HAP-1 (cell line): ENCODE data around the gene HOXC6.
A peak's percentile ranks its signal among the peaks of the same experiment; 100 is the strongest.

Source experiments
- DNase-seq, 2 experiments: peaks; one replicate each; pipeline ENCODE4 v3.0.0-alpha.2; 2016 to 2020; ENCODE audit warnings: low spot score in 2 of 2
- H3K27me3 ChIP-seq: fragments of 250-450 bp; sonication (Bioruptor Pico); 2 replicates; pipeline ENCODE4 v1.5.1; 2020; ENCODE audit warnings: low read depth, mild to moderate bottlenecking, moderate library complexity
- H3K36me3 ChIP-seq: fragments of 250-450 bp; sonication (Bioruptor Pico); replicated peaks from 2 replicates; pipeline ENCODE4 v1.5.1; 2020; ENCODE audit warnings: mild to moderate bottlenecking
- H3K4me1 ChIP-seq: fragments of 250-450 bp; sonication (Bioruptor Pico); 2 replicates; pipeline ENCODE4 v1.5.1; 2020; ENCODE audit warnings: mild to moderate bottlenecking
- H3K4me3 ChIP-seq: fragments of 250-450 bp; sonication (Bioruptor Pico); 2 replicates; pipeline ENCODE4 v1.5.1; 2020; ENCODE audit warnings: mild to moderate bottlenecking, moderate library complexity
- H3K9me3 ChIP-seq: fragments of 250-450 bp; sonication (Bioruptor Pico); 2 replicates; pipeline ENCODE4 v1.5.1; 2020; ENCODE audit warnings: mild to moderate bottlenecking, moderate library complexity
- in situ Hi-C: fragments of 300-500 bp; cut with MboI; formaldehyde crosslinking; loops from 3 replicates; pipeline ENCODE4 v1.14.3; 2020; ENCODE audit warnings: low sequenced_read_pairs, inconsistent platforms, mixed read lengths

Gene HOXC6

DNA sequence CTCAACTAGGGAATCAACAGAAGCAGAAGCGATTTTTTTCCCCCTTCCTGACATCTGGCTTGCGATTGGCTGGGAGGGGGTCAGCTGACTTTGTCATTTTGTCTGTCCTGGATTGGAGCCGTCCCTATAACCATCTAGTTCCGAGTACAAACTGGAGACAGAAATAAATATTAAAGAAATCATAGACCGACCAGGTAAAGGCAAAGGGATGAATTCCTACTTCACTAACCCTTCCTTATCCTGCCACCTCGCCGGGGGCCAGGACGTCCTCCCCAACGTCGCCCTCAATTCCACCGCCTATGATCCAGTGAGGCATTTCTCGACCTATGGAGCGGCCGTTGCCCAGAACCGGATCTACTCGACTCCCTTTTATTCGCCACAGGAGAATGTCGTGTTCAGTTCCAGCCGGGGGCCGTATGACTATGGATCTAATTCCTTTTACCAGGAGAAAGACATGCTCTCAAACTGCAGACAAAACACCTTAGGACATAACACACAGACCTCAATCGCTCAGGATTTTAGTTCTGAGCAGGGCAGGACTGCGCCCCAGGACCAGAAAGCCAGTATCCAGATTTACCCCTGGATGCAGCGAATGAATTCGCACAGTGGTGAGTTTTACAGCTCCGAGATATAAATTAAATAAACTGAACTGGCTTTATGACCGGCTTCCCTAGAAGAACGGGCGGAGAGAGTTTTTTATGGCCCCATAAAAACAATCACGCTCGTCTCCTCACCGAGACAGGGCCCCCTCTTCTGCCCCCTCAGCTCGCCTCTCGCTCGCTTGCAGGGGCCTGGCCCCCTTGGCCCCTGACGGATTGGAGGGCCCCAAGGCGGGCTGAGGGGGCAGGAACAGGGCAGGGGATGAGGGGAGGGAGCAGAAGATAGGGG, at the start of gene HOXC6:
TSS of gene HOXC6 (plus strand) at position 127 of the 888 bp plus-strand sequence. CDS start at position 209, 82 bp downstream.
- peak in 1 of 2 experiments; percentile 64 for DNase-seq
- Histone ChIP-seq H3K27me3 (no peaks in the 10 kb centered on the region), H3K9me3 (no peaks in the 10 kb centered on the region), H3K36me3 (no peaks in the 10 kb centered on the region), H3K4me1 (peaks cover 10% of the 10 kb centered on the region), H3K4me3 (peak within 1 kb of the TSS; percentile 21)
- in situ Hi-C loops, result no loop called here

DNA sequence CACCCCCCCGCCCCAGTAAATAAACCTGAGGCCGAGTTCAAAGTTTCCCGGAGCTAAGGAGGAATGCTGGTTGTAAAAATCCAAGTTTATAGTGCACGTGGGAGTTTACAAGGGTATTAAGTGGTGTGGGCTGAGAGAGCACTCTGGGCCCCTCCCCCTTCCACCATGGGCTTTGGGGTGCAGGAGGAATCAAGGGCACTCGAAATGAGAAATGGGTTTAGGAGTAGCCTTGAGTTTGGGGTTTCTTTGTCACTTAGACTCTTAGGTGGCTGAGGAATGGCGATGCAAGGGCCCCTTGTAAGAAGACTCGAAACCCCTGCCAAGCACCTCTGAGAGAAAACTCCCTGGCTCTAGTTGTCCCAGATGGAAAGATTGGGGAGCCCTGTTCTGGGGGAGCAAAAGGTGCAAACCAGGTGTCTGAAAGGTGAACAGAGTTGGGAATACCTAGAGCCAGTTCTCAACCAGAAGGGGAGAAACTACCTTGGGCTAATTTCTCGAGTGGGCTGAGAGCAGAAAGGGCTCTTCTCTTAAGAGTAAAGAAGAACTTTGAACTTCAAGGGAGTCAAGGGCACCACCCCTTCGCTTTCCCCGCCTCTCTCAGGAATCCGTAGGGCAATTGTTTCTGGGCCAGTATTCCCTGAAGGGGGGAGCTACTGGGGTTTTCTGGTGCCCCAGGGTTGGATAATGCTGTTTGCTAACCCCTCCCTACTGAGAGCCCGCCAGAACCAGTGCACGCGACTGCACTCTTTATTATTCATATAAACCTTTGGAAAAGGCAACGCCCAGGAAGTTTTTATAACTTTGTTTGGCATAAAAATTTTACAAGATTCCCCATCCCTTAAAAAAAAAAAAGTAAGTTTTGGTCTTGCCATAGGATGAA, 49.5 kb upstream of the HOXC6 start:
- peak; percentile 82 to 88 for DNase-seq
- H3K27me3 ChIP-seq, result no peaks in the 10 kb centered on the region
- peaks cover 30% of the 10 kb centered on the region for H3K4me1 ChIP-seq
- H3K4me3 ChIP-seq, result no peak overlapping the region
- in situ Hi-C loops, result loop anchor here (25.0 kb wide), 1 partner anchor 384 kb away; the partner anchor contains the start of gene GPR84
- H3K9me3 ChIP-seq, result no peaks in the 10 kb centered on the region
- no peaks in the 10 kb centered on the region for H3K36me3 ChIP-seq

DNA sequence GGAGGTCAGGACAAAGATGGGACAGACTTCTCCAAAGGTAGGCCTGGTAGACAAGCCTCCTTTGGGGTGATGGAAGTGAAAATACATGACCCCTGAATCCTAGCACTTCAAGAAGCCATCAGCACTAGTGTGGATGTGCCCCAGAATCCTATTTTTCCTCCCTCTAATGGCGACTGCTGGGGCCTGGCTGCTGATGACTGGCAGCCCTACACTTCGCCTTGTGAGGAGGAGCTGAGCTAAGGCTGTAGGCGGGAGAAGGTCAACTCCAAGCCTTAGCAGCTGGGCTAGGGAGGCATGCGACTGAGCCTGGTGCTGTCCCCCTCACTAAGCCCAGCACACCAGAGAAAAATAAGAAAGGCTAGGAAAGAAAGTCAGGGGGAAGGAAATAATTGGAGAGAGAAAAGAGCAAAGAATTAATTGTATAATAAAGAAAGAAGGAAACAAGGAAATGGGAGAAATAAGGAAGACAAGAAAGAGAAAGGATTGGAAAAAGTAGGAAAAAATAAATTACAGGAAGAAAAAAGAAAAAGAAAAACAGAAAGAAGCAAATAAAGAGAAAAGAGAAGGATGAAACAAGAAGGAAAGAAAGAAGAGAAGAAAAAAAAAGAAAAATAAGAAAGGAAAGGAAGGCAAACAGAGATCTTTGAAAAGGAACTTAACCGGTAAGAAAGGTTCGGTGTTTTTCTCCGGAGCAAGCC, 48.0 kb upstream of the HOXC6 start:
- Histone ChIP-seq H3K27me3 (no peaks in the 10 kb centered on the region), H3K4me3 (no peak overlapping the region), H3K9me3 (no peaks in the 10 kb centered on the region), H3K4me1 (peaks cover 31% of the 10 kb centered on the region), H3K36me3 (no peaks in the 10 kb centered on the region)
- no peak for DNase-seq
- in situ Hi-C loops, result loop anchor here (25.0 kb wide), 1 partner anchor 382 kb away; the partner anchor contains the start of gene GPR84

DNA sequence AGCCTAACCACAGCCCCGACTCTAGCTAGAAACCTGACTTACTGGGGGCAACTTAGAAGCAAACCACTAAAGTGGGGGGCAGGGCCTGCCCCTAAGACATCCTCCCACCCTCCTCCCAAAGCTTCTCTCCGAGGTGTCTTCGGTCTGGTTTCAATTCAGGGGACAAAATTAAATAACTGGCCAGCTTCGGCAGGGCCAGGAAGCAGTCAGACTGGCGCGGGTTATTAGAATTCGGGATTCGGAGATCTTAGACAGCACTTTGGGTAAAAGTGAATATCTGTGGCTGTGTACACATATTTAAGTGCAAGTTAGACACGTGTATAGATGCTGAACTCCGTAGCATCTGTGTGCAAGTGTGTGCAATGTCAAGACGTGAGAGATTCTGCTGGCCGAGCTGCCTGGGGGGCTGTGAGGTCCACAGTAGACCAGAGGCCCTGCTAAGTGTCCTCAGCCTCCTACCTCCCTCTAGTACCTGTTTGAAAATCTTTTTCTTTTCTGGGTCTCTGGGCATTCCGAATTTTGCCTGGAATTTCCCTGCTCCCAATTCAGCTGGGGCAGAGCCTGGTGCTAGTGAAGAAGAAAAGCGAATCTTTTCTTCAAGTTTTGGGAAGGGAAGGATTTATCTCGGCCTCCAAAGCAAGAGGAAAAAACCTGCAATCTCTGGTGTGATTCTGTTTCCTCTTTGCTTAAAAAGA, 47.3 kb upstream of the HOXC6 start:
- no peaks in the 10 kb centered on the region for H3K27me3 ChIP-seq
- in situ Hi-C loops, result loop anchor here (25.0 kb wide), 1 partner anchor 381 kb away; the partner anchor contains the start of gene GPR84
- H3K4me1 ChIP-seq, result peaks cover 37% of the 10 kb centered on the region
- no peaks in the 10 kb centered on the region for H3K9me3 ChIP-seq
- no peak for DNase-seq
- H3K36me3 ChIP-seq, result no peaks in the 10 kb centered on the region
- no peak overlapping the region for H3K4me3 ChIP-seq

DNA sequence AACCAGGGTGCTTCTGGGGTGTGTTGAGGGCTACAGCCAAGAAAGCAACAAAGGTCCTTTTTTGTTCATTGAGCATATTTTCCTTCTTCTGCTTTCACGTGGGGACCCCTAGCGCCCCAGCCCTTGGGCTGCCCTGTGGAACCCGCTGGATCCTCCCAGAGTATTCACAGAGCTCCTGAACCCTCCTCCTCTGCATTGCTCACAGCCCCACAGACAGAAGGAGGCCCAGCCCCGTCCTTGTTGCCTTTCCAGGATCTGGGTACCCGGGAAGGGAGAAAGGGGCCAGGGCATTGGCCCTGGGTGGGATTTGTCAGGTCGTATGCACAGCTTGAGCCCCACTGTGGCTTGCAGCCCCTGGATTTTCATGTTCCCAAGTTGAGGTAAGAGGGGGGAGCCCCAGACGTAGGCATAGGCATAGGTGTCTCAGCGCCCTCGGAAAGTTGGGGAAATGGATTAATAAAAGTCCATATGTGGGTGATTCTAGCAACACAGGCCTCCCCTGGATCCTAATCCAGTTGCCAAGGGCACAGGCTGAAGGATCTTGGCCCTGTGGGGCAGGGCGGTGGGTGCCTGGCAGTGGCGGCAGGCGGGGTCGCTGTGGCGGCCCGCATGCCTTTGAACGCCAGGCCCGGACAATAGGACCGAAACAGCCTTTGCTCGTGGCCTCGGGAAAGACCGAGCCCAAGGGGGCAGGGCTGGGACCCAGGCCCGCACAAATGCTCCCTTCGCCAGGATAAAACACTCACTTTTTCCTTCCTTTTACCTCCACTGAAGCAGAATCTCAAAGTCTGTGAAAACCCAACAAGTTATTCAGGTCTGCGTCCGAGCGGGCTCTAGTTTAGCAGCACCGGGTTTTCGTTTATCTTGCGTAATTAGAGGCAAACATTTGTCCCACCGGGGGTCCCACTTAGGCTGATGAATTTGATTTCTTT, 46.3 kb upstream of the HOXC6 start:
- peaks cover 35% of the 10 kb centered on the region for H3K4me1 ChIP-seq
- in situ Hi-C loops, result loop anchor here (25.0 kb wide), 1 partner anchor 380 kb away; the partner anchor contains the start of gene GPR84
- H3K36me3 ChIP-seq, result no peaks in the 10 kb centered on the region
- H3K4me3 ChIP-seq, result no peak overlapping the region
- H3K9me3 ChIP-seq, result no peaks in the 10 kb centered on the region
- no peaks in the 10 kb centered on the region for H3K27me3 ChIP-seq
- DNase-seq, result no peak

DNA sequence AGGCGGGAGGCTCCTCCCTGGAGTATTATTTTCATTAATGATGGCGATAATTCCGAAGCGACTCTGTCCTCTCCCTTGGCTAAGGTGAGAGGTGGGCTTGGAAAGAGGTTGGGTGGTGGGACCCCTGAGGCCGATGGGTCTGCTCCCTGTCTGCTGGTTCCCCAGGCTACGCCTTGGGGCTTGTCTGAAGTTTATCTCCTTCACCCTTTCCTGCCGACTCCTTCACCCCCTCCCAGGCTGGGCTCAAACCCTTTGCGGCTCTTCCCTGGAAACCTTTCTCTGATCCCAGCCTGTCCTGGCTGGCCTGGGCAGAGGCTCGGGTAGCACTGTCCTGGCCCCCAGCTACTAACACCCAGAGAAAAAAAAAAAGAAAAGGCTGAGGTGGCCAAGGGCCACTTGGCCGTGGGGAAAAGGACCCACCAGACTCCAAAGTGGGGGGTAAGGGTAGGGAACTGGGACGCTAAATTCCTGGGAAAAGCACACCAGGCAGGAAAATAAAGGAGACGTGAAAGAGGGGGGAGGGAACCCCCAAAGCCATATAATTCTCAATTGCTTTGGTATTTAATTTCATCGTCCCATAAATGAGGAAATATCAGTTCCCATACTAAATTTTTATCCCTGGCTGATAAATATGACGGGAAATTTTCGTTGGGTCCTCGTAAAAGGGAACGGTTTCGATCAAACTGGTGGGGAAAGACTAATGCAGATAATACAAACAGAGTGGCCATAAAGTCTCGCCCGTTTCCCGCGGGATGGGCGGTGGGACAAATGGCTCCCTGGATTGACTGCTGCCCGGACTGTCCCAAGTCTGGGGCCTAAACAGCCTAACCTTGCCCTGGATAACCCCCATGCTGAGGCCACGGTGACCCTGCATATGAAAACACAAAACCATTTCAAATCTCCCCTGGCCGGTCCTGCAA, 45.3 kb upstream of the HOXC6 start:
- no peaks in the 10 kb centered on the region for H3K27me3 ChIP-seq
- H3K36me3 ChIP-seq, result no peaks in the 10 kb centered on the region
- in situ Hi-C loops, result loop anchor here (25.0 kb wide), 1 partner anchor 379 kb away; the partner anchor contains the start of gene GPR84
- no peak for DNase-seq
- H3K4me1 ChIP-seq, result peaks cover 27% of the 10 kb centered on the region
- no peak overlapping the region for H3K4me3 ChIP-seq
- H3K9me3 ChIP-seq, result no peaks in the 10 kb centered on the region

DNA sequence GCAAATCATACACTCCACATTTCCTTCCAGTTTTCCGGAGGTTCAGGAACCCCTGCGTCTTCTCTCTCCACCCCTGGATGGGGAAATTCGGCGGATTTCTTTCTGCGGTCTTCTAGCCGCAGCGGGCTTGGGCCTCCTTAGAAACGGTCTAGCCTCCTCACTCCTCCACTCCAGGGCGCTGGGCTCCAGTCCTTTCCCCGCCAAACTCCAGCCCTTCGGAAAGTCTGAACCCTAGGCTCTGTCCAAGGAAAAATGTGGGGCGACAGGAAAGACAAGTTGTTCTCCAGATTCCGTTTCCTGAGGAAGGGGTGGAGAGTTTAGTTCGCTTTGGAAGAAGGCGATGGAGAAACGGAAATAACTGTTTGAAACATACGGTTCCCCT, 44.7 kb upstream of the HOXC6 start:
- DNase-seq, result no peak
- H3K9me3 ChIP-seq, result no peaks in the 10 kb centered on the region
- in situ Hi-C loops, result loop anchor here (25.0 kb wide), 1 partner anchor 379 kb away; the partner anchor contains the start of gene GPR84
- no peaks in the 10 kb centered on the region for H3K36me3 ChIP-seq
- H3K27me3 ChIP-seq, result no peaks in the 10 kb centered on the region
- H3K4me3 ChIP-seq, result no peak overlapping the region
- H3K4me1 ChIP-seq, result peaks cover 22% of the 10 kb centered on the region

DNA sequence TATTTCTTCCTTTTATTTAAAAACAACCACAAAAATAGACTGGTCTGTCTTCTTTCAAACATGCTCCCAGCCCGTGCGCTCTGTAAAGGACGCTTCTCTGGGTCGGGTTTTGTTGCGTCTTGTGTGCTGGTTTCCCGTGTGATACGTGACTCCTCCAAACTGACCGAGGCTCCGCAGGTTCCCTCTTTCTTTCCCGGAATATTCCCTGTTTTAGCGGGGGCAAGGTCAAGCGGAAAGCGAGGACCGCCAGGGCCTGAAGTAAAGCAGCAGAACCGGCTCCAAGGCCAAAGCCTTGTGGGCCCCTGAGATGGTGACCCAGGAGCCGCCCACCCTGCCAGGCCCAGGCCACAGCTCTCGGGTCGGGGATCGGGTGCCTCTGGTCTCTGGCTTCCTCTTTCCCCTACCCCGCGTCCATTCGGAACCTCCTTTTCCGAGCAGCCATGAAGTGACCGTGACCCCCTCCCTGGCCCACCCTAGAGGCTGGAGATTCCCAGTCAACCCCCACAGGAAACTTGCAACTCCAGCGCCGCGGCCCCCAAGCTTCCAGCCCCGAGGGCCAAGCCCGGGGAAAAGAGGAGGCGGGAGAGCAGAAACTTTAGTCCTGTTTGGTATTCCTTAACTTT, 44.2 kb upstream of the HOXC6 start:
- Histone ChIP-seq H3K36me3 (no peaks in the 10 kb centered on the region), H3K9me3 (no peaks in the 10 kb centered on the region), H3K4me1 (peaks cover 22% of the 10 kb centered on the region), H3K4me3 (no peak overlapping the region), H3K27me3 (no peaks in the 10 kb centered on the region)
- no peak for DNase-seq
- in situ Hi-C loops, result loop anchor here (25.0 kb wide), 1 partner anchor 378 kb away; the partner anchor contains the start of gene GPR84

DNA sequence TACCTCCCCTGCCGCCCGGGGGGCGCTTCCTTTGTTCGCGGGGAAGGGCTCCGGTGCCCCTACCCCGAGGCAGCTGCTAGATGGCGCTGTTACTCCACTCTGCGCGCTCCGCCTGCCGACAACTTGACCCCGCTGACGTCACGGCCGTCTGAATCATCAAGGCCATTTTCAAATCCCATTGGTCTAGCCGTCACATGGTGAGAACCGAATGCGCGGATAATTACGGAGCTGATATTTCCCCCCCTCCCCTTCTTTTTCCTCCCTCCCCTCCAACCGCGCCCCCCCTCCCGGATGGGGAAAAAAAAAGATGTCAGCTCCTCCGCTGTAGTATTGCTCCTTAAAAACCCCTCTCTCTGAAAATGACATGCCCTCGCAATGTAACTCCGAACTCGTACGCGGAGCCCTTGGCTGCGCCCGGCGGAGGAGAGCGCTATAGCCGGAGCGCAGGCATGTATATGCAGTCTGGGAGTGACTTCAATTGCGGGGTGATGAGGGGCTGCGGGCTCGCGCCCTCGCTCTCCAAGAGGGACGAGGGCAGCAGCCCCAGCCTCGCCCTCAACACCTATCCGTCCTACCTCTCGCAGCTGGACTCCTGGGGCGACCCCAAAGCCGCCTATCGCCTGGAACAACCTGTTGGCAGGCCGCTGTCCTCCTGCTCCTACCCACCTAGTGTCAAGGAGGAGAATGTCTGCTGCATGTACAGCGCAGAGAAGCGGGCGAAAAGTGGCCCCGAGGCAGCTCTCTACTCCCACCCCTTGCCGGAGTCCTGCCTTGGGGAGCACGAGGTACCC, 43.1 kb upstream of the HOXC6 start, which contains the start of gene HOXC10:
TSS of gene HOXC10 (plus strand) at position 246 of the 791 bp plus-strand sequence. CDS start at position 360, 114 bp downstream.
- H3K9me3 ChIP-seq, result no peaks in the 10 kb centered on the region
- peak; percentile 90 to 96 for DNase-seq
- in situ Hi-C loops, result loop anchor here (25.0 kb wide), 1 partner anchor 377 kb away; the partner anchor contains the start of gene GPR84
- no peaks in the 10 kb centered on the region for H3K36me3 ChIP-seq
- H3K27me3 ChIP-seq, result 0 out of 2 replicates have a peak, but pooled peaks cover 2% of the 10 kb centered on the region
- peak within 1 kb of the TSS; percentile 18 for H3K4me3 ChIP-seq
- peaks cover 21% of the 10 kb centered on the region for H3K4me1 ChIP-seq

DNA sequence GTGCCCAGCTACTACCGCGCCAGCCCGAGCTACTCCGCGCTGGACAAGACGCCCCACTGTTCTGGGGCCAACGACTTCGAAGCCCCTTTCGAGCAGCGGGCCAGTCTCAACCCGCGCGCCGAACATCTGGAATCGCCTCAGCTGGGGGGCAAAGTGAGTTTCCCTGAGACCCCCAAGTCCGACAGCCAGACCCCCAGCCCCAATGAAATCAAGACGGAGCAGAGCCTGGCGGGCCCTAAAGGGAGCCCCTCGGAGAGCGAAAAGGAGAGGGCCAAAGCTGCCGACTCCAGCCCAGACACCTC, 42.6 kb upstream of the HOXC6 start:
- no peak for DNase-seq
- in situ Hi-C loops, result loop anchor here (25.0 kb wide), 1 partner anchor 377 kb away; the partner anchor contains the start of gene GPR84
- Histone ChIP-seq H3K4me3 (peak overlapping the region; percentile 14), H3K9me3 (no peaks in the 10 kb centered on the region), H3K36me3 (no peaks in the 10 kb centered on the region), H3K4me1 (peaks cover 21% of the 10 kb centered on the region), H3K27me3 (0 out of 2 replicates have a peak, but pooled peaks cover 2% of the 10 kb centered on the region)
